22Rv1 (cell line): ENCODE data around the gene ATG14.
"Not testable (repeated sequence)": the region's sequence is repeated elsewhere in the genome, so short reads cannot be mapped to it uniquely, and the experiment has no call there.

Source experiments
- H3K27ac ChIP-seq: fragments of 450-650 bp; 2 replicates; pipeline ENCODE4 v1.5.1; 2017
- ZFX ChIP-seq: fragments of 450-650 bp; IDR thresholded peaks from 2 replicates; pipeline ENCODE4 v1.6.1; 2017; ENCODE audit warnings: antibody characterized with exemption, borderline replicate concordance
- TF ChIP-seq, protein P1 (sequence below): fragments of 450-650 bp; IDR thresholded peaks from 2 replicates; pipeline ENCODE4 v1.5.1; 2017; ENCODE audit warnings: mild to moderate bottlenecking

The ATG14 gene, protein sequence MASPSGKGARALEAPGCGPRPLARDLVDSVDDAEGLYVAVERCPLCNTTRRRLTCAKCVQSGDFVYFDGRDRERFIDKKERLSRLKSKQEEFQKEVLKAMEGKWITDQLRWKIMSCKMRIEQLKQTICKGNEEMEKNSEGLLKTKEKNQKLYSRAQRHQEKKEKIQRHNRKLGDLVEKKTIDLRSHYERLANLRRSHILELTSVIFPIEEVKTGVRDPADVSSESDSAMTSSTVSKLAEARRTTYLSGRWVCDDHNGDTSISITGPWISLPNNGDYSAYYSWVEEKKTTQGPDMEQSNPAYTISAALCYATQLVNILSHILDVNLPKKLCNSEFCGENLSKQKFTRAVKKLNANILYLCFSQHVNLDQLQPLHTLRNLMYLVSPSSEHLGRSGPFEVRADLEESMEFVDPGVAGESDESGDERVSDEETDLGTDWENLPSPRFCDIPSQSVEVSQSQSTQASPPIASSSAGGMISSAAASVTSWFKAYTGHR

DNA sequence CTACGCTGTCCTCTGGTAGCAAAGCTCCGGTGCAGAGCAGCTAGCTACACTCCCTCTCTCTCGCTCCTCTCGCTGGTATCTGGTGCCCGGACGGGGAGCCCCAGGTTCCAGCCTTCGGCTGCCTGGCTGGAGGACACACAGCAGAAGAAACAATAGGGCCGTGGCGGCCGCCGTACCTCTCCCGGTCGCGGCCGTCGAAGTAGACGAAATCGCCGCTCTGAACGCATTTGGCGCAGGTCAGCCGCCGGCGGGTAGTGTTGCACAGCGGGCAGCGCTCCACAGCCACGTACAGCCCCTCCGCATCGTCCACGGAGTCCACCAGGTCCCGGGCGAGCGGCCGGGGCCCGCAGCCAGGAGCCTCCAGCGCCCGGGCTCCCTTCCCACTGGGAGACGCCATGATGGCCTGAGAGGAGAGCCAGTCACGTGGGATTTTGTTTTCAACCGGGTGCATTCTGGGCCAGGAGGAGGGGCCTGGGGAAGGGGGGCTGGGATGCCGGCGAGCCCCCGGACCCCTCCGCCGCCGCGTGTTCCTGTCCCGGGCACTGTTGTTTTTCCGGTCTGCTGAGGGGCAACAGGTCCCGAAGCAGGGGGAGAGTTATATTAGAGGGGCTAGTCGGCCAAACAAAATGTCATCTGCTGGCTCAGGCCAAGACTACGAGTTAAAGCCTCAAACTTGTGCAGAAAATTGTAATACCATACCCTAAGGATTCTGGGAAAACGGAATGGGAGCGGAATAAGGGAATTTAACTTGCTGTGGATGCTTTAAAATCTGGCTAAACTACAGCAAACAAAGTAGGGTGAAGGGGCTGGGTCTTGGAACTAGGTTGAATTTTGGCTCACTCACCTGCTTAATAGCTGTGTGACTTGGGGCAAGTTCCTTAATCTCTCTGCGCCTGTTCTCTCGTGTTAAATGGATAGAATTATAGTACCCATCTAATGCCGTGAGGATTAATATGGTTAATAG is at the start of gene ATG14:
TSS of gene ATG14 (minus strand) at position 405 of the 964 bp plus-strand sequence. CDS start at position 397, 8 bp downstream.
- TF ChIP-seq, protein P1, sequence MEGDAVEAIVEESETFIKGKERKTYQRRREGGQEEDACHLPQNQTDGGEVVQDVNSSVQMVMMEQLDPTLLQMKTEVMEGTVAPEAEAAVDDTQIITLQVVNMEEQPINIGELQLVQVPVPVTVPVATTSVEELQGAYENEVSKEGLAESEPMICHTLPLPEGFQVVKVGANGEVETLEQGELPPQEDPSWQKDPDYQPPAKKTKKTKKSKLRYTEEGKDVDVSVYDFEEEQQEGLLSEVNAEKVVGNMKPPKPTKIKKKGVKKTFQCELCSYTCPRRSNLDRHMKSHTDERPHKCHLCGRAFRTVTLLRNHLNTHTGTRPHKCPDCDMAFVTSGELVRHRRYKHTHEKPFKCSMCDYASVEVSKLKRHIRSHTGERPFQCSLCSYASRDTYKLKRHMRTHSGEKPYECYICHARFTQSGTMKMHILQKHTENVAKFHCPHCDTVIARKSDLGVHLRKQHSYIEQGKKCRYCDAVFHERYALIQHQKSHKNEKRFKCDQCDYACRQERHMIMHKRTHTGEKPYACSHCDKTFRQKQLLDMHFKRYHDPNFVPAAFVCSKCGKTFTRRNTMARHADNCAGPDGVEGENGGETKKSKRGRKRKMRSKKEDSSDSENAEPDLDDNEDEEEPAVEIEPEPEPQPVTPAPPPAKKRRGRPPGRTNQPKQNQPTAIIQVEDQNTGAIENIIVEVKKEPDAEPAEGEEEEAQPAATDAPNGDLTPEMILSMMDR, result no peak
- TF ChIP-seq ZFX, result no peak
- peak within 1 kb of the TSS; percentile 30; the same call in 1 of the 2 replicates for H3K27ac ChIP-seq

DNA sequence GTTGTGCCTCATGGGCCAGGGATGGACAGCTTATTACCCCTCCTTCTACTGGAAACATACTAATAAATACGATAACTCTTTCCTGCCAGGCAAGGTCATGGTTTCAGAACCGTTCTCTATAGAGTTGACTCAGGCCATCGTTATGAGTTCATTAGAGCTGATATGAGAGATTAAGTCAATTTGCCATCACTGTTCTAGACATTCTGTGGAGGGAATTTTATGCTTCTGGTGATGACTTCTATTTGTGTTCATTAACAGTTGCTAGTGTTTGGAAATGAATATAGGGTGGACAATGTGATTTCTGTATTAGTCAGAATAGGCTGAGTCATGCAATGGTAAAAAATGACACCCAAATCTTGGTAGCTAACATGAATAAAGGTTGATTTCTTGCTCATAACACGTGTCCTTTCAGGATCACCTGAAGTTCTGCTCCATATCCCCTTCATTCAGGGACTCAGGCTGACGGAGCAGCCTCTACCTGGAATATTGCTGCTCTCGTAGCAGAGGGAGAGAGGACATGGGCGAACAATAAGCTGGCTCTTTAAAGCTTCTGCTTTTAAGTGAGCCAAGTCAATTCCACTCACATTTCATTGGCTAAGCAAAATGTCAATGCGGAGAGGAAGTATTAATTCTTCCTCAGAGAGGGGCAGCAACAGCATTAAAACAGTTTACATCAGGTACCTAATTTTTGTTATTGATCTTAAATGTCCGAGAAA is 47.3 kb upstream of the ATG14 start:
- TF ChIP-seq, protein P1, result no peak
- no peak for TF ChIP-seq ZFX
- no peak overlapping the region for H3K27ac ChIP-seq

DNA sequence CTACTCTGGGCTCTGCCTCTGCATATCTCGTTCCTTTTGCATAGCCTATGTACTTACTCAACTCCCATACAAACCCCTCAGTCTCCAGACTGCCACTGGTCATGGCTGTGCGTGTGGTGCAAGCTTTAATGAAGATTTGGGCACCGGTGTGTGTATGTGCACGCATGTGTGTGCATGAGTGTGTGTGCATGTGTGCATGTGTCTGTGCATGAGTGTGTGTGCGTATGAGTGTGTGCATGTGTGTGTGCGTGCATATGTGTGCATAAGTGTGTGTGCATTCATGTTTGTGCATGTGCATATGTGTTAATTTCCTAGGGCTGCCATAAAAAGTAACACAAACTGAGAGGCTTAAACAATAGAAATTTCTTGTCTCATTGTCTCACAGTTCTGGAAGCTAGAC is 45.9 kb upstream of the ATG14 start:
- no peak for TF ChIP-seq ZFX
- TF ChIP-seq, protein P1, result no peak
- H3K27ac ChIP-seq, result no peak overlapping the region

DNA sequence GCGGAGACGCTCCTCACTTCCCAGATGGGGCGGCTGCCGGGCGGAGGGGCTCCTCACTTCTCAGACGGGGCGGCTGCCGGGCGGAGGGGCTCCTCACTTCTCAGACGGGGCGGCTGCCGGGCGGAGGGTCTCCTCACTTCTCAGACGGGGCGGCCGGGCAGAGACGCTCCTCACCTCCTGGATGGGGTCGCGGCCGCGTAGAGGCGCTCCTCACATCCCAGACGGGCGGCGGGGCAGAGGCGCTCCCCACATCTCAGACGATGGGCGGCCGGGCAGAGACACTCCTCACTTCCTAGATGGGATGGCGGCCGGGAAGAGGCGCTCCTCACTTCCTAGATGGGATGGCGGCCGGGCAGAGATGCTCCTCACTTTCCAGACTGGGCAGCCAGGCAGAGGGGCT is 44.8 kb upstream of the ATG14 start:
- H3K27ac ChIP-seq, result not testable (repeated sequence)

DNA sequence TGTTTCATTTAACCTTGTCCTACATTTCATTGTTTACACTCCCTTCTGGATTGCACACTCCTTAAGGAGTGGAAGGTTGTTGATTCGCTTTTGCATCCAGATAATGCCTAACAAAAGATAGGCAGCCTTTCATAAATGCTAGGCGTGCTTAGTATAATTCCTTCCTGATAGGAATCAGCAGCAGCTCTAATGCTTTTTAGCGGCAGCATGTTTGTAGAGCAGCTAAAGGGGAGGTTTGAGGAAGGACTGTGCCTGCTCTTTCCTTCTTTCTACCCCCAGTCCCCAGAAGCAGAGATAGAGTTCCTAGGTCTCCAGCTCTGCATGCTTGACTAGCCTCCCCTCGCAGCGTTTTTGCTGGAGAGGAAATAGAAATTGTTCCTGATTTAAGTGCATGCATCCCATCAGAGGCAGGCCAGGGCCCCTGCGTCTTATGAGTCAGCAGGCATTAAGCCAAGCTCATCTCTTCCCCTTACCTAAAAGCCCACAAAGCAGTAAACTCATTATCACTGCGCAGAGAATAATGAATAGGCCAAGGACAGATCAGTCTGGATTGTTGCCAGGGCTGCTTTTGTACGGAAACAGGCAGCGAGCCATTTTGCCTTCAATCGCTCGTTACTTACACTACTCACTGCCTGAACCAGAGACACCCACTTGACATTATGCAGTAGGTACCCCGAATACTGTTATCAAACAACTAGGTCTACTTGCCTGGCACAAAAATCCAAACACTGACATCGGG is 42.8 kb upstream of the ATG14 start:
- TF ChIP-seq, protein P1, result no peak
- TF ChIP-seq ZFX, result no peak
- no peak overlapping the region for H3K27ac ChIP-seq

DNA sequence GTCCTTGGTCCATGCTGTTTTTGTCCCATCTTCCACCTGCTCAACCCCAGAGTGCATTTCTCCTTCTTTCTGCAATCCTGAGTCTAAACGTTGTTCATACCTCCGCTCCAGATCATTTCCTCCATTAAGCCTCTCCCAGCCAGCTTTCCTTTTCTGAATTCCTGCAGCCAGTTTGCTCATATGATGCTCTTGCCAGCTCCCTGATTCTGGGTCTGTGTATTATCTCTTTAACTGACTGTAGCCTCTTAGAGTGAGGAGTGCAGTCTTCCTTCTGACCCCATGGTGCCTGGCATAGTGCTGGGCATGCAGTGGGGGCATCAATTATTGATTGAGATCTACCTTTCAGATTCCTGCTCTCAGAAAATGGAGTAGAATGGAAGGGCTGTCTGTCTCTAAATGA is 40.3 kb upstream of the ATG14 start:
- H3K27ac ChIP-seq, result no peak overlapping the region
- TF ChIP-seq ZFX, result no peak
- TF ChIP-seq, protein P1, result no peak

DNA sequence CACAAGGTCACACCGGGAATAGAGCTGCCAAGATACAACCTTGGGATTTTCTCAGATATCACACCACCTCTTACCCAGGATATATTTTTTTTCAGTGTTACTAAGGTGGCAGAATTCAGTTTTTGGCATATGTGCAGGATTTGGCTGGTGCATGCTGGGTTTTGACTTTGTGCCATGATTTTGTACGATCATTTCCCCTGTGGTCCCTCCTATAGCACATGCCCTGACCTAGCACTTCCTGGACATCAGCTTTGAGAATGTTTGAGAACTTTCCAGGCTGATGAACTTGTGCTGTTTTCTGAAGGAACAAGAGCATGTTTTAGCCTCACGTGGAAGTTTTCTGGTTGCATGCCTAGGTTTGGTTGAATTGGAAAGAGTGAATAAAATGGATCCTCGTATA is 39.8 kb upstream of the ATG14 start:
- TF ChIP-seq ZFX, result no peak
- TF ChIP-seq, protein P1, result no peak
- H3K27ac ChIP-seq, result no peak overlapping the region
